Suprapubic skin (tissue), 4 donors: ENCODE results near the gene PTOV1. TPM values are rescaled to one million over a fixed set of nuclear protein-coding genes. Genes with fewer than 3 reads are reported as not detected.

ENCODE experiments used
- DNase-seq, 2 donors: peaks; one replicate each; pipeline ENCODE4 v3.0.0-alpha.2; 2019; ENCODE audit warnings: low spot score in 2 of 2
- H3K27ac ChIP-seq: fragments of 200-600 bp; sonication (generic); one replicate; pipeline ENCODE4 v1.5.1; 2019
- H3K27me3 ChIP-seq: fragments of 200-600 bp; sonication (generic); one replicate; pipeline ENCODE4 v1.5.1; 2019
- H3K36me3 ChIP-seq: fragments of 200-600 bp; sonication (generic); one replicate; pipeline ENCODE4 v1.5.1; 2019
- H3K4me1 ChIP-seq: fragments of 200-600 bp; sonication (generic); one replicate; pipeline ENCODE4 v1.5.1; 2019
- H3K4me3 ChIP-seq: fragments of 200-600 bp; sonication (generic); one replicate; pipeline ENCODE4 v1.5.1; 2019; ENCODE audit warnings: mild to moderate bottlenecking
- H3K9me3 ChIP-seq: fragments of 200-600 bp; sonication (generic); one replicate; pipeline ENCODE4 v1.5.1; 2019
- CTCF ChIP-seq, 2 donors: fragments of 200-600 bp in 1 of 2; fragments of 450-650 bp in 1 of 2; sonication (generic) in 1 of 2; IDR thresholded peaks; one replicate each; pipeline ENCODE4 v1.5.1; 2016 to 2019; ENCODE audit warnings: antibody characterized with exemption in 2 of 2, mild to moderate bottlenecking in 1 of 2, moderate library complexity in 1 of 2
- EP300 ChIP-seq: sonication (generic); formaldehyde crosslinking; IDR thresholded peaks from one replicate; pipeline ENCODE4 v1.6.1; 2017; ENCODE audit warnings: antibody characterized with exemption
- POLR2A ChIP-seq, 2 donors: fragments of 450-650 bp; IDR thresholded peaks; one replicate each; pipeline ENCODE4 v1.6.1; 2017; ENCODE audit warnings: antibody characterized with exemption in 2 of 2, mild to moderate bottlenecking in 2 of 2, moderate library complexity in 2 of 2
- POLR2AphosphoS5 ChIP-seq, 3 donors: sonication (generic); formaldehyde crosslinking; IDR thresholded peaks; one replicate each; pipeline ENCODE4 v1.6.1; 2017; ENCODE audit warnings: antibody characterized with exemption in 3 of 3
- WGBS: methylation state at CpG from one replicate; pipeline ENCODE4 v1.1.5; 2018; 5-methylcytosine and 5-hydroxymethylcytosine counted together
- total RNA-seq, 4 donors: library from RNA; depleted of rRNA; stranded (reverse); fragments of >200 nt; gene quantifications; one replicate each; pipeline ENCODE4 v1.1.0, GENCODE V29; 2016

PTOV1 gene
- total RNA-seq, 4 donors from 2014 or later: 82.2 to 147 (median 91.2) TPM

DNA sequence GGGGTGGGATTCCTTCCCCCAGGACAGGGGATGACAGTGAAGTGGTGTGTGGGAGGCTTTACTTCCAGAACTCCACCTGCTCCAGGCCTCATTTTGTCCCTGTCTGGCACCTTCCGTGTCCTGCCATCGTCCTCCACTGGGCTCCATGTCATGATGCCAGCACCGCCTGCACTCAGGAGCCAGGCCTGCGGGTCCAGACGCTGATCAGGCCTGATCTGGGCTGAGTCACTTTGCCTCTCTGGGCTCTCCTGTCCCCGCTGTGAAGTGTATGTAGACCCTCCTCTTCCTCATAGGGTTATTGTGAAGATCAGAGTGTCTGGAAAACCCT lies 47.5 kb upstream of the PTOV1 start:
- Histone ChIP-seq H3K9me3 (no peaks in the 10 kb centered on the region), H3K36me3 (peaks cover 74% of the 10 kb centered on the region), H3K27me3 (no peaks in the 10 kb centered on the region), H3K4me3 (no peak overlapping the region), H3K4me1 (peaks cover 4% of the 10 kb centered on the region), H3K27ac (no peak overlapping the region)
- WGBS: 92% methylated on average over 6 of the region's 6 CpGs
- no peak for TF ChIP-seq POLR2AphosphoS5 (IDR thresholded peaks at IDR 0.05)
- no peak for TF ChIP-seq POLR2A (IDR thresholded peaks at IDR 0.05)
- no peak for TF ChIP-seq EP300
- TF ChIP-seq CTCF (IDR thresholded peaks at IDR 0.05): no peak
- DNase-seq: no peak

- H3K27me3 ChIP-seq: no peaks in the 10 kb centered on the region
- H3K36me3 ChIP-seq: peaks cover 49% of the 10 kb centered on the region
- H3K4me1 ChIP-seq: peaks cover 21% of the 10 kb centered on the region
- TF ChIP-seq POLR2A (IDR thresholded peaks at IDR 0.05) (no peak), EP300 (no peak), CTCF (IDR thresholded peaks at IDR 0.05) (no peak), POLR2AphosphoS5 (IDR thresholded peaks at IDR 0.05) (no peak)
- no peaks in the 10 kb centered on the region for H3K9me3 ChIP-seq
- no peak overlapping the region for H3K4me3 ChIP-seq
- H3K27ac ChIP-seq: no peak overlapping the region
- peak in 1 of 2 donors; percentile 77 for DNase-seq
- WGBS: 88% methylated on average over 17 of the region's 20 CpGs
These were observed 44.9 kb upstream of the PTOV1 start for GRCh38 chr19:49805822-49806619.

DNA sequence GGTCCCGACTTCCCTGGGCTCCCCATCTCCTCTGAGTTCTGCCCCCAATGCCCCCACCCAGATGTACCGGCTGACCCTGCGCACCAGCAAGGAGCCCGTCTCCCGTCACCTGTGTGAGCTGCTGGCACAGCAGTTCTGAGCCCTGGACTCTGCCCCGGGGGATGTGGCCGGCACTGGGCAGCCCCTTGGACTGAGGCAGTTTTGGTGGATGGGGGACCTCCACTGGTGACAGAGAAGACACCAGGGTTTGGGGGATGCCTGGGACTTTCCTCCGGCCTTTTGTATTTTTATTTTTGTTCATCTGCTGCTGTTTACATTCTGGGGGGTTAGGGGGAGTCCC lies 44.4 kb upstream of the PTOV1 start:
- no peak overlapping the region for H3K4me3 ChIP-seq
- H3K27me3 ChIP-seq: no peaks in the 10 kb centered on the region
- WGBS: 88% methylated on average over 8 of the region's 8 CpGs
- peak in 1 of 2 donors; percentile 64 for DNase-seq
- H3K4me1 ChIP-seq: peaks cover 21% of the 10 kb centered on the region
- no peaks in the 10 kb centered on the region for H3K9me3 ChIP-seq
- TF ChIP-seq POLR2AphosphoS5 (IDR thresholded peaks at IDR 0.05): no peak
- no peak for TF ChIP-seq EP300
- no peak for TF ChIP-seq CTCF (IDR thresholded peaks at IDR 0.05)
- no peak overlapping the region for H3K27ac ChIP-seq
- H3K36me3 ChIP-seq: peaks cover 43% of the 10 kb centered on the region

DNA sequence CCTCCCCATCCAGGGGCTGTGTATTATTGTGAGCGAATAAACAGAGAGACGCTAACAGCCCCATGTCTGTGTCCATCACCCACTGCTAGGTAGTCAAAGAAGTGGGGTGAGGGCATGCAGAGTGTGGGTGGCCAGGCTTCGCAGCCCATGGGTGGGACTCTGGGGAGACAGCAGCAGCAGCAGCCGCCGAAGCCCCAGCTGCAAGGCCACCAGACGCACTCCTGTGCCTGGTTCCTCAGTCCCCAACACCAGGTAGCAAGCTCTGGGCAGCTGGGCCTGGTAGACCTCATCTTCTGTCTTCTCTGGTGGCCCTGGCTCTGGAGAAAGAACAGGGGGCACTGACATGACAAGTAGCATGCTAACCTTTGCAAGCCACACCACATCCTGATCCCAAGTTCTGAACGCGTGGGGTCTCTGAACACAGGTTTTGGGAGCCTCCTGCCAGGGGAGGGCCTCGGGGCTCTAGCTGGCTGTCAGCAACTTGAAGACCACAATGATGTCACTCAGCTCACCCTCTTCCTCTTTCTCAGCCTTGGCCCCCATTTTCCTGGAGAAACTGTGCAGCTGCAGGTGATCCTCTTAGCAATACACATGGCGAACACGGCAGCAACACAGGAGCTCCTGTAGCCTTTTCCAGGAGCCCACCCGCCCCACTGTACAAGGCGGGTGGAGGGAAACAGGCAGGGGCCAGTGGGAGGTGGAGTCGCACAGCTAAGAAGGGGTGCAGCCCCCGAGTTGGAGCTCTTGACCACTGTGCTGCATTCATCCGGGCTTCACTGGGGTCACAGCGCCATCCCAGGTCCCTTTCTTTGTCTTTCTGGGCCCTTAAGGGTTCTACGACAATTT lies 43.7 kb upstream of the PTOV1 start:
- Histone ChIP-seq H3K4me1 (peaks cover 24% of the 10 kb centered on the region), H3K9me3 (no peaks in the 10 kb centered on the region), H3K36me3 (peaks cover 37% of the 10 kb centered on the region), H3K4me3 (no peak overlapping the region), H3K27me3 (no peaks in the 10 kb centered on the region), H3K27ac (no peak overlapping the region)
- 80% methylated on average over 14 of the region's 18 CpGs for WGBS
- no peak for TF ChIP-seq CTCF (IDR thresholded peaks at IDR 0.05)
- DNase-seq: peak in 1 of 2 donors; percentile 76

- peak in 1 of 2 donors; percentile 80 for DNase-seq
- H3K4me3 ChIP-seq: peak overlapping the region; percentile 79
- H3K36me3 ChIP-seq: peaks cover 30% of the 10 kb centered on the region
- no peaks in the 10 kb centered on the region for H3K27me3 ChIP-seq
- WGBS: 60% methylated on average over 13 of the region's 20 CpGs
- no peak overlapping the region for H3K27ac ChIP-seq
- H3K9me3 ChIP-seq: no peaks in the 10 kb centered on the region
- peaks cover 31% of the 10 kb centered on the region for H3K4me1 ChIP-seq
- TF ChIP-seq EP300 (no peak), POLR2AphosphoS5 (IDR thresholded peaks at IDR 0.05) (no peak), CTCF (IDR thresholded peaks at IDR 0.05) (no peak), POLR2A (IDR thresholded peaks at IDR 0.05) (no peak)
These were observed 42.9 kb upstream of the PTOV1 start for GRCh38 chr19:49807904-49808675.
